Heart right ventricle (tissue), 16 donors: ENCODE results near the gene PIK3C3. TPM values are rescaled to one million over a fixed set of nuclear protein-coding genes. Genes with fewer than 3 reads are reported as not detected.
"Not testable (repeated sequence)": the region's sequence is repeated elsewhere in the genome, so short reads cannot be mapped to it uniquely, and the experiment has no call there.

Experiments used
- ATAC-seq, 8 donors: fragments of 200-7000 bp; cut with Tn5 transposase; one replicate each; pipeline ENCODE4 v1.9.1; 2020; ENCODE audit warnings: mild to moderate bottlenecking in 8 of 8, moderate library complexity in 8 of 8, moderate number of reproducible peaks in 1 of 8
- DNase-seq, 2 donors: peaks; one replicate each; pipeline ENCODE4 v3.0.0-alpha.2; 2020
- H3K27ac ChIP-seq, 10 donors: fragments of 200-600 bp; sonication (generic) in 2 of 10; one replicate each; pipeline versions ENCODE4 v1.5.0 to v1.8.0; 2020 to 2022; ENCODE audit warnings: mild to moderate bottlenecking in 3 of 10
- H3K27me3 ChIP-seq, 7 donors: fragments of 200-600 bp; one replicate each; pipeline ENCODE4 v1.8.0; 2021 to 2022; ENCODE audit warnings: mild to moderate bottlenecking in 2 of 7
- H3K36me3 ChIP-seq, 9 donors: fragments of 200-600 bp; sonication (generic) in 1 of 9; one replicate each; pipeline versions ENCODE4 v1.5.0 to v1.8.0; 2020 to 2022; ENCODE audit warnings: mild to moderate bottlenecking in 2 of 9
- H3K4me1 ChIP-seq, 9 donors: fragments of 200-600 bp; sonication (generic) in 1 of 9; one replicate each; pipeline versions ENCODE4 v1.5.0 to v1.8.0; 2020 to 2022; ENCODE audit warnings: mild to moderate bottlenecking in 4 of 9
- H3K4me3 ChIP-seq, 10 donors: fragments of 200-600 bp; sonication (generic) in 2 of 10; one replicate each; pipeline versions ENCODE4 v1.5.0 to v1.8.0; 2020 to 2022; ENCODE audit warnings: mild to moderate bottlenecking in 7 of 10, moderate library complexity in 2 of 10
- H3K9me3 ChIP-seq, 11 donors: fragments of 200-600 bp in 10 of 11; sonication (generic) in 2 of 11; one replicate each; pipeline versions ENCODE4 v1.5.0 to v1.8.0; 2013 to 2022; ENCODE audit warnings: mild to moderate bottlenecking in 2 of 11, control low read depth in 1 of 11, moderate library complexity in 1 of 11
- CTCF ChIP-seq, 9 donors: fragments of 200-600 bp; sonication (generic) in 2 of 9; IDR thresholded peaks; one replicate each; pipeline versions ENCODE4 v1.5.0 to v1.8.0; 2021 to 2022; ENCODE audit warnings: antibody characterized with exemption in 9 of 9, mild to moderate bottlenecking in 5 of 9, moderate library complexity in 1 of 9
- WGBS, 2 donors: extraction: QIAGEN DNeasy Blood & Tissue Kit; methylation state at CpG; one replicate each; pipeline ENCODE4 v1.1.7; 2013; ENCODE audit warnings: inconsistent platforms in 1 of 2; 5-methylcytosine and 5-hydroxymethylcytosine counted together
- intact Hi-C, 10 donors: fragments of 100-400 bp; cut with DNase I; formaldehyde crosslinking; loops; one replicate each; pipeline versions ENCODE4 v1.11.1 to v1.14.2; 2022
- polyA plus RNA-seq, 2 donors: library from polyadenylated mRNA; stranded (reverse); fragments of 200-250 nt; gene quantifications; one replicate each; pipeline ENCODE4 v1.2.3, GENCODE V29; 2013
- total RNA-seq, 10 donors: library from RNA; stranded (reverse); fragmentation: NEBNext Ultra II Directional in 3 of 10; extraction: Animal tissue kit (Norgen Biotek cat#: 25700) in 3 of 10; gene quantifications; one replicate each; pipeline versions ENCODE4 v1.2.1 to v1.2.4, GENCODE V29; 2021 to 2023
- donor health status: Arrhythmogenic right ventricular cardiomyopathy.
- donor health status: ischemic (EF 13 %, LVEDD 7.1; RV severe dilation, severe dysfunction).
- donor health status: healthy with polysubstance abuse.
- donor health status: DM: no; HTN: yes; CAD: no.
- donor health status: DM: no; HTN: no; CAD: no.
- donor health status: ischemic (EF 25% LVEDD 6.9; RV normal size, moderate dysfunction).
- donor health status: ischemic (EF 25% LVEDD 5.7; RV mildly dilated, moderate dysfunction).
- donor health status: healthy.
- donor health status: DM: yes; HTN: yes; CAD: no.
- donor health status: Ischemic cardiomyopathy.
- donor health status: ischemic (EF 35%, LVEDD 5.7; RV mildly dilated, moderate dysfunction).
- donor health status: nonischemic (EF 11% LVEDD 7.7; RV severe dilation, severe dysfunction).
- donor health status: DM: yes; HTN: yes; CAD: no.
- donor health status: PGD.
- donor health status: ischemic (EF 29% LVEDD 5.4; RV normal size, mild dysfunction).
- donor health status: nonischemic (EF 23%, LVEDD 6.1; RV moderate dilation, normal function).

Gene PIK3C3
- total and polyA plus RNA-seq, 12 donors: 20.8 to 41.4 (median 30.9) TPM

GRCh38 chr18:42105394-42105793 is 150.4 kb downstream of the PIK3C3 start:
- WGBS, 2 donors: 95 to 96% methylated on average over 2 of the region's 2 CpGs
- intact Hi-C loops: no loop called here

GRCh38 chr18:42106784-42107183 is 151.8 kb downstream of the PIK3C3 start:
- intact Hi-C loops: no loop called here
- WGBS, 2 donors: 62 to 84% methylated on average over 2 of the region's 2 CpGs

More at GRCh38 chr18:42105394-42105793, 150.4 kb downstream of the PIK3C3 start:
- Histone ChIP-seq H3K9me3 (no peaks in the 10 kb centered on the region), H3K27ac (no peak overlapping the region), H3K4me1 (no peaks in the 10 kb centered on the region), H3K4me3 (no peak overlapping the region), H3K27me3 (no peaks in the 10 kb centered on the region), H3K36me3 (no peaks in the 10 kb centered on the region)
- no peak for DNase-seq
- ATAC-seq: no peak
- TF ChIP-seq CTCF (IDR thresholded peaks at IDR 0.05): no peak

GRCh38 chr18:42107287-42107686 is 152.3 kb downstream of the PIK3C3 start:
- H3K36me3 ChIP-seq: no peaks in the 10 kb centered on the region
- H3K27me3 ChIP-seq: no peaks in the 10 kb centered on the region
- H3K4me1 ChIP-seq: no peaks in the 10 kb centered on the region
- H3K27ac ChIP-seq: no peak overlapping the region
- no peak for TF ChIP-seq CTCF (IDR thresholded peaks at IDR 0.05)
- no peaks in the 10 kb centered on the region for H3K9me3 ChIP-seq
- intact Hi-C loops: no loop called here
- H3K4me3 ChIP-seq: no peak overlapping the region
- WGBS, 2 donors: 89 to 93% methylated on average over 4 of the region's 4 CpGs
- ATAC-seq (no peak), DNase-seq (no peak)

More at GRCh38 chr18:42106784-42107183, 151.8 kb downstream of the PIK3C3 start:
- Histone ChIP-seq H3K4me1 (no peaks in the 10 kb centered on the region), H3K9me3 (no peaks in the 10 kb centered on the region), H3K4me3 (no peak overlapping the region), H3K27me3 (no peaks in the 10 kb centered on the region), H3K36me3 (no peaks in the 10 kb centered on the region), H3K27ac (no peak overlapping the region)
- TF ChIP-seq CTCF (IDR thresholded peaks at IDR 0.05): no peak
- DNase-seq: no peak
- no peak for ATAC-seq

- no peak for DNase-seq
- intact Hi-C loops: no loop called here
- 77% methylated on average over 10 of the region's 10 CpGs for WGBS, 2 donors
- TF ChIP-seq CTCF (IDR thresholded peaks at IDR 0.05): no peak
- H3K27ac ChIP-seq: no peak overlapping the region
- no peaks in the 10 kb centered on the region for H3K4me1 ChIP-seq
- H3K4me3 ChIP-seq: no peak overlapping the region
- H3K27me3 ChIP-seq: no peaks in the 10 kb centered on the region
- no peaks in the 10 kb centered on the region for H3K9me3 ChIP-seq
- no peaks in the 10 kb centered on the region for H3K36me3 ChIP-seq
- ATAC-seq: no peak
These were observed 152.8 kb downstream of the PIK3C3 start for GRCh38 chr18:42107691-42108450.

- H3K4me1 ChIP-seq: peaks cover 0 to 17% (median 7%) of the 10 kb centered on the region in 9 donors
- H3K9me3 ChIP-seq, H3K27me3 ChIP-seq, H3K27ac ChIP-seq, ATAC-seq, H3K36me3 ChIP-seq, H3K4me3 ChIP-seq, DNase-seq: not testable (repeated sequence)
- intact Hi-C loops: loop anchor here in 9 of 10 donors (5.0 to 10.0 kb wide), 9 partner anchors 163 to 1473 kb away; partner anchors contain the start of gene SYT4 (in 2 of the 9)
- 88 to 89% methylated on average over 5 of the region's 5 CpGs for WGBS, 2 donors
These were observed 157.1 kb downstream of the PIK3C3 start for GRCh38 chr18:42112147-42112546.
